Measurements from ENCODE around the gene RALGDS. TPM values are rescaled to one million over a fixed set of nuclear protein-coding genes. Genes with fewer than 3 reads are reported as not detected.

The RALGDS gene
- total and polyA plus RNA-seq, 9 of the 15 experiments (the other 6 are each of a cell fraction or from before 2014, with no cell fraction given): 0.75 to 43.3 (median 27.1) TPM

DNA sequence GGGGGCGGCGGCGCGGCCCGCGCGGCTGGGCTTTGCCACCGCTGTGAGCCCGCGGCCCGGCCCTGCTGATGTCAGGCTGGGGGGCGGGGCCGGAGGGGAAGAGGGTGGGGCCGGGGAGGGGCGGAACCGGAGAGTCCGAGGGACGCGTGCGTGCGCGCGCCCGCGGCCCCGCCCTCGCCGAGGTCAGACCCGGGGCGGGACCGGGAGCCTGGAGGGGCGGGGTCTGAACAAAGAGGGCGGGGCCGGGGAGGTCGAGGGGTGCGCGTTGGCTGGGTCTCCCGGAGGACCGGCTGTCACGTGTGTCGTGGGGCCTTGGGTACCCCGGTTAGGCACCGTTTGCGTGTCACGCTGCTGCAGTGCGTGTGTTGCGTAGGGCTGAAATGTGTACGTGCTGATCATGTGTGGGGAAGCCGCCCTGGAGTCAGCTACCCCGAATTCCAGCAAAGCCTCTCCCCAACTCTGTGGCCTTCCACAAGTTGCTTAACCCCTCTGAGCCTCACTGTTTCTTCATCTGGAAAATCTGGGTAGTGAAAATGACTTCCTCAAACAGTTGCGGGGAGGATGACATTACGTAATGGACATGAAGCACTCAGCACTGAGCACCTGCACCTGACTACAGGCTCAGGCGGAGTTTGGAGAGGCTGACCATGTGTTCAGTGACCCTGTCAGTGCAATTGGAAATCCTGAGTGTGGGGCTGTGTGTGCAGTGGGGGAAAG lies at the start of gene RALGDS (continued):
- TF ChIP-seq SRSF3 (IDR thresholded peaks at IDR 0.05; ENCODE audit: insufficient read depth, low read length): no peak
- TF ChIP-seq TBL1XR1 (IDR thresholded peaks at IDR 0.05; ENCODE audit: low read length in 2 of 2): no peak
- no peak for TF ChIP-seq FOXJ3 (CRISPR knock-in tag; IDR thresholded peaks at IDR 0.05)
- TF ChIP-seq FOSL1 (tag; conservative IDR thresholded peaks at IDR 0.05): 0 out of 2 replicates have a peak, but pooled peaks have one; percentile 13
- no peak for TF ChIP-seq POLR2H (tag; IDR thresholded peaks at IDR 0.05; ENCODE audit: low read depth)
- no peak for TF ChIP-seq GABPB1 (CRISPR knock-in tag; IDR thresholded peaks at IDR 0.05)
- no peak for TF ChIP-seq ZNF77 (CRISPR knock-in tag; IDR thresholded peaks at IDR 0.05)
- TF ChIP-seq, protein P1, sequence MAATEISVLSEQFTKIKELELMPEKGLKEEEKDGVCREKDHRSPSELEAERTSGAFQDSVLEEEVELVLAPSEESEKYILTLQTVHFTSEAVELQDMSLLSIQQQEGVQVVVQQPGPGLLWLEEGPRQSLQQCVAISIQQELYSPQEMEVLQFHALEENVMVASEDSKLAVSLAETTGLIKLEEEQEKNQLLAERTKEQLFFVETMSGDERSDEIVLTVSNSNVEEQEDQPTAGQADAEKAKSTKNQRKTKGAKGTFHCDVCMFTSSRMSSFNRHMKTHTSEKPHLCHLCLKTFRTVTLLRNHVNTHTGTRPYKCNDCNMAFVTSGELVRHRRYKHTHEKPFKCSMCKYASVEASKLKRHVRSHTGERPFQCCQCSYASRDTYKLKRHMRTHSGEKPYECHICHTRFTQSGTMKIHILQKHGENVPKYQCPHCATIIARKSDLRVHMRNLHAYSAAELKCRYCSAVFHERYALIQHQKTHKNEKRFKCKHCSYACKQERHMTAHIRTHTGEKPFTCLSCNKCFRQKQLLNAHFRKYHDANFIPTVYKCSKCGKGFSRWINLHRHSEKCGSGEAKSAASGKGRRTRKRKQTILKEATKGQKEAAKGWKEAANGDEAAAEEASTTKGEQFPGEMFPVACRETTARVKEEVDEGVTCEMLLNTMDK (IDR thresholded peaks at IDR 0.05; ENCODE audit: borderline replicate concordance, insufficient read depth, low read depth, low read length, poor library complexity, severe bottlenecking): no peak
- TF ChIP-seq SUPT5H (IDR thresholded peaks at IDR 0.05): no peak
- TF ChIP-seq, protein P2, sequence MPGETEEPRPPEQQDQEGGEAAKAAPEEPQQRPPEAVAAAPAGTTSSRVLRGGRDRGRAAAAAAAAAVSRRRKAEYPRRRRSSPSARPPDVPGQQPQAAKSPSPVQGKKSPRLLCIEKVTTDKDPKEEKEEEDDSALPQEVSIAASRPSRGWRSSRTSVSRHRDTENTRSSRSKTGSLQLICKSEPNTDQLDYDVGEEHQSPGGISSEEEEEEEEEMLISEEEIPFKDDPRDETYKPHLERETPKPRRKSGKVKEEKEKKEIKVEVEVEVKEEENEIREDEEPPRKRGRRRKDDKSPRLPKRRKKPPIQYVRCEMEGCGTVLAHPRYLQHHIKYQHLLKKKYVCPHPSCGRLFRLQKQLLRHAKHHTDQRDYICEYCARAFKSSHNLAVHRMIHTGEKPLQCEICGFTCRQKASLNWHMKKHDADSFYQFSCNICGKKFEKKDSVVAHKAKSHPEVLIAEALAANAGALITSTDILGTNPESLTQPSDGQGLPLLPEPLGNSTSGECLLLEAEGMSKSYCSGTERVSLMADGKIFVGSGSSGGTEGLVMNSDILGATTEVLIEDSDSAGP (CRISPR knock-in tag; IDR thresholded peaks at IDR 0.05): no peak
- no peak for TF ChIP-seq ZC3H4 (CRISPR knock-in tag; IDR thresholded peaks at IDR 0.05; ENCODE audit: borderline replicate concordance)
- no peak for TF ChIP-seq ZNF586 (CRISPR knock-in tag; conservative IDR thresholded peaks at IDR 0.05)
- TF ChIP-seq YY1 (IDR thresholded peaks at IDR 0.05; ENCODE audit: borderline replicate concordance in 1 of 3, control insufficient read depth in 1 of 3, extremely low read depth in 1 of 3, insufficient read depth in 3 of 3, insufficient read length in 1 of 3, insufficient replicate concordance in 2 of 3, low read depth in 1 of 3, low read length in 2 of 3): no peak
- TF ChIP-seq, protein P3, sequence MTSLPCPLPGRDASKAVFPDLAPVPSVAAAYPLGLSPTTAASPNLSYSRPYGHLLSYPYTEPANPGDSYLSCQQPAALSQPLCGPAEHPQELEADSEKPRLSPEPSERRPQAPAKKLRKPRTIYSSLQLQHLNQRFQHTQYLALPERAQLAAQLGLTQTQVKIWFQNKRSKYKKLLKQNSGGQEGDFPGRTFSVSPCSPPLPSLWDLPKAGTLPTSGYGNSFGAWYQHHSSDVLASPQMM (CRISPR knock-in tag; IDR thresholded peaks at IDR 0.05): no peak
- TF ChIP-seq, protein P4, sequence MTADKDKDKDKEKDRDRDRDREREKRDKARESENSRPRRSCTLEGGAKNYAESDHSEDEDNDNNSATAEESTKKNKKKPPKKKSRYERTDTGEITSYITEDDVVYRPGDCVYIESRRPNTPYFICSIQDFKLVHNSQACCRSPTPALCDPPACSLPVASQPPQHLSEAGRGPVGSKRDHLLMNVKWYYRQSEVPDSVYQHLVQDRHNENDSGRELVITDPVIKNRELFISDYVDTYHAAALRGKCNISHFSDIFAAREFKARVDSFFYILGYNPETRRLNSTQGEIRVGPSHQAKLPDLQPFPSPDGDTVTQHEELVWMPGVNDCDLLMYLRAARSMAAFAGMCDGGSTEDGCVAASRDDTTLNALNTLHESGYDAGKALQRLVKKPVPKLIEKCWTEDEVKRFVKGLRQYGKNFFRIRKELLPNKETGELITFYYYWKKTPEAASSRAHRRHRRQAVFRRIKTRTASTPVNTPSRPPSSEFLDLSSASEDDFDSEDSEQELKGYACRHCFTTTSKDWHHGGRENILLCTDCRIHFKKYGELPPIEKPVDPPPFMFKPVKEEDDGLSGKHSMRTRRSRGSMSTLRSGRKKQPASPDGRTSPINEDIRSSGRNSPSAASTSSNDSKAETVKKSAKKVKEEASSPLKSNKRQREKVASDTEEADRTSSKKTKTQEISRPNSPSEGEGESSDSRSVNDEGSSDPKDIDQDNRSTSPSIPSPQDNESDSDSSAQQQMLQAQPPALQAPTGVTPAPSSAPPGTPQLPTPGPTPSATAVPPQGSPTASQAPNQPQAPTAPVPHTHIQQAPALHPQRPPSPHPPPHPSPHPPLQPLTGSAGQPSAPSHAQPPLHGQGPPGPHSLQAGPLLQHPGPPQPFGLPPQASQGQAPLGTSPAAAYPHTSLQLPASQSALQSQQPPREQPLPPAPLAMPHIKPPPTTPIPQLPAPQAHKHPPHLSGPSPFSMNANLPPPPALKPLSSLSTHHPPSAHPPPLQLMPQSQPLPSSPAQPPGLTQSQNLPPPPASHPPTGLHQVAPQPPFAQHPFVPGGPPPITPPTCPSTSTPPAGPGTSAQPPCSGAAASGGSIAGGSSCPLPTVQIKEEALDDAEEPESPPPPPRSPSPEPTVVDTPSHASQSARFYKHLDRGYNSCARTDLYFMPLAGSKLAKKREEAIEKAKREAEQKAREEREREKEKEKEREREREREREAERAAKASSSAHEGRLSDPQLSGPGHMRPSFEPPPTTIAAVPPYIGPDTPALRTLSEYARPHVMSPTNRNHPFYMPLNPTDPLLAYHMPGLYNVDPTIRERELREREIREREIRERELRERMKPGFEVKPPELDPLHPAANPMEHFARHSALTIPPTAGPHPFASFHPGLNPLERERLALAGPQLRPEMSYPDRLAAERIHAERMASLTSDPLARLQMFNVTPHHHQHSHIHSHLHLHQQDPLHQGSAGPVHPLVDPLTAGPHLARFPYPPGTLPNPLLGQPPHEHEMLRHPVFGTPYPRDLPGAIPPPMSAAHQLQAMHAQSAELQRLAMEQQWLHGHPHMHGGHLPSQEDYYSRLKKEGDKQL (CRISPR knock-in tag; IDR thresholded peaks at IDR 0.05; ENCODE audit: borderline replicate concordance): no peak
- no peak for TF ChIP-seq ZNF197 (CRISPR knock-in tag; IDR thresholded peaks at IDR 0.05; ENCODE audit: low read depth)
- TF ChIP-seq ZFX (CRISPR knock-in tag; IDR thresholded peaks at IDR 0.05): no peak; the same call in 1 of the 2 replicates
